GM18858 (cell line): ENCODE data around the gene PTGES3L.
"Not testable (repeated sequence)": the region's sequence is repeated elsewhere in the genome, so short reads cannot be mapped to it uniquely, and the experiment has no call there.

Source experiments
- ATAC-seq: cut with Tn5 transposase; IDR thresholded peaks from one replicate; pipeline ENCODE4 v1.9.1; 2021; ENCODE audit not compliant: unreplicated experiment

The PTGES3L gene

GRCh38 chr17:42982266-42982665 is 2.4 kb upstream of the PTGES3L start:
- ATAC-seq, result no peak

- ATAC-seq, result peak; percentile 36
Measured at GRCh38 chr17:42980766-42981397, 1.0 kb upstream of the PTGES3L start.

GRCh38 chr17:42980274-42980765 is 440 bp upstream of the PTGES3L start, which contains the start of gene RUNDC1:
RUNDC1 (plus strand) TSS chr17:42980565; CDS start chr17:42980577, 12 bp downstream.
- peak; percentile 16 for ATAC-seq

- not testable (repeated sequence) for ATAC-seq
Measured at GRCh38 chr17:42975701-42976100, 4.2 kb downstream of the PTGES3L start.

GRCh38 chr17:42975265-42975664 is 4.6 kb downstream of the PTGES3L start:
- ATAC-seq, result no peak

- not testable (repeated sequence) for ATAC-seq
Measured at GRCh38 chr17:42973323-42973722, 6.6 kb downstream of the PTGES3L start.

GRCh38 chr17:42971589-42971988 is 8.3 kb downstream of the PTGES3L start:
- ATAC-seq, result no peak

GRCh38 chr17:42969001-42969581 is 10.8 kb downstream of the PTGES3L start:
- no peak for ATAC-seq

GRCh38 chr17:42967925-42968324 is 12.0 kb downstream of the PTGES3L start:
- ATAC-seq, result no peak

- no peak for ATAC-seq
Measured at GRCh38 chr17:42964161-42964932, 15.5 kb downstream of the PTGES3L start, which contains the start of gene AARSD1. AARSD1 (minus strand) TSS chr17:42964454; CDS start chr17:42964440, 14 bp downstream.

GRCh38 chr17:42953669-42954068 is 26.2 kb downstream of the PTGES3L start:
- no peak for ATAC-seq

- no peak for ATAC-seq
Measured at GRCh38 chr17:42950044-42950783, 29.7 kb downstream of the PTGES3L start.

- no peak for ATAC-seq
Measured at GRCh38 chr17:42946812-42947211, 33.1 kb downstream of the PTGES3L start.

- no peak for ATAC-seq
Measured at GRCh38 chr17:42944211-42944610, 35.7 kb downstream of the PTGES3L start.

- no peak for ATAC-seq
Measured at GRCh38 chr17:42937712-42938596, 41.9 kb downstream of the PTGES3L start.

GRCh38 chr17:42929497-42929844 is 50.4 kb downstream of the PTGES3L start:
- no peak for ATAC-seq

GRCh38 chr17:42928714-42929496 is 51.0 kb downstream of the PTGES3L start:
- ATAC-seq, result no peak

- no peak for ATAC-seq
Measured at GRCh38 chr17:42924891-42925290, 55.0 kb downstream of the PTGES3L start.

GRCh38 chr17:42923472-42923871 is 56.4 kb downstream of the PTGES3L start:
- ATAC-seq, result not testable (repeated sequence)
